GM12873 (cell line): ENCODE measurements around the gene NUTM2D.
"Not testable (repeated sequence)": the region's sequence is repeated elsewhere in the genome, so short reads cannot be mapped to it uniquely, and the experiment has no call there.

Experiments
- TF ChIP-seq, protein P1 (sequence below): IDR thresholded peaks from 2 replicates; pipeline ENCODE4 v1.5.1; 2012; ENCODE audit warnings: low read depth, mild to moderate bottlenecking, moderate library complexity, low read length, control low read depth; ENCODE audit not compliant: insufficient read depth; ENCODE audit errors: missing control alignments

NUTM2D gene, protein sequence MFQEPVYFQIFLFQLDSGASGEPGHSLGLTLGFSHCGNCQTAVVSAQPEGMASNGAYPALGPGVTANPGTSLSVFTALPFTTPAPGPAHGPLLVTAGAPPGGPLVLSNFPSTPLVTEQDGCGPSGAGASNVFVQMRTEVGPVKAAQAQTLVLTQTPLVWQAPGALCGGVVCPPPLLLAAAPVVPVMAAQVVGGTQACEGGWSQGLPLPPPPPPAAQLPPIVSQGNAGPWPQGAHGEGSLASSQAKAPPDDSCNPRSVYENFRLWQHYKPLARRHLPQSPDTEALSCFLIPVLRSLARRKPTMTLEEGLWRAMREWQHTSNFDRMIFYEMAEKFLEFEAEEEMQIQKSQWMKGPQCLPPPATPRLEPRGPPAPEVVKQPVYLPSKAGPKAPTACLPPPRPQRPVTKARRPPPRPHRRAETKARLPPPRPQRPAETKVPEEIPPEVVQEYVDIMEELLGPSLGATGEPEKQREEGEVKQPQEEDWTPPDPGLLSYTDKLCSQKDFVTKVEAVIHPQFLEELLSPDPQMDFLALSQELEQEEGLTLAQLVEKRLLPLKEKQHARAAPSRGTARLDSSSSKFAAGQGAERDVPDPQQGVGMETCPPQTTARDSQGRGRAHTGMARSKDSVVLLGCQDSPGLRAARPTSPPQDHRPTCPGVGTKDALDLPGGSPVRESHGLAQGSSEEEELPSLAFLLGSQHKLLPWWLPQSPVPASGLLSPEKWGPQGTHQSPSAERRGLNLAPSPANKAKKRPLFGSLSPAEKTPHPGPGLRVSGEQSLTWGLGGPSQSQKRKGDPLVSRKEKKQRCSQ

DNA sequence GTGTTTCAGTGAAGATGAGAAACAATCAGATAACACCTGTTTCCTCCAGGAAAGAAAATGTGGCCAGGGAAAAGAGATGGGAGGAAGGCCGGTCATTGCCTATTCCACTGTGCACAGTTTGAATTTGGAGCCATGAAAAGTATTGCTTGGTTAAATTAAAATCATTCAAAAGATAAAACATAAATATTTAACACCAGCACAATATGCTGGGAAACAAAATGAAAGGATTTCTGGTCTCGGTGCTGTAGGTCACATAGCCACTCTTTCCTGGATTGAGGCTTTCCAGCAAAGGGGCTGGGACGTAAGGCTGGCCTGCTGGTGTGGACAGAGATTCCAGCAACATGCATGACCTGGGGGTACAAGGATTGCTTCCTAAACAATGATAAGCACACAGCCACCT lies at the start of gene NUTM2D:
NUTM2D (plus strand) TSS at position 301 of the 400 bp plus-strand sequence. CDS start 522 bp downstream, outside the sequence.
- TF ChIP-seq, protein P1, sequence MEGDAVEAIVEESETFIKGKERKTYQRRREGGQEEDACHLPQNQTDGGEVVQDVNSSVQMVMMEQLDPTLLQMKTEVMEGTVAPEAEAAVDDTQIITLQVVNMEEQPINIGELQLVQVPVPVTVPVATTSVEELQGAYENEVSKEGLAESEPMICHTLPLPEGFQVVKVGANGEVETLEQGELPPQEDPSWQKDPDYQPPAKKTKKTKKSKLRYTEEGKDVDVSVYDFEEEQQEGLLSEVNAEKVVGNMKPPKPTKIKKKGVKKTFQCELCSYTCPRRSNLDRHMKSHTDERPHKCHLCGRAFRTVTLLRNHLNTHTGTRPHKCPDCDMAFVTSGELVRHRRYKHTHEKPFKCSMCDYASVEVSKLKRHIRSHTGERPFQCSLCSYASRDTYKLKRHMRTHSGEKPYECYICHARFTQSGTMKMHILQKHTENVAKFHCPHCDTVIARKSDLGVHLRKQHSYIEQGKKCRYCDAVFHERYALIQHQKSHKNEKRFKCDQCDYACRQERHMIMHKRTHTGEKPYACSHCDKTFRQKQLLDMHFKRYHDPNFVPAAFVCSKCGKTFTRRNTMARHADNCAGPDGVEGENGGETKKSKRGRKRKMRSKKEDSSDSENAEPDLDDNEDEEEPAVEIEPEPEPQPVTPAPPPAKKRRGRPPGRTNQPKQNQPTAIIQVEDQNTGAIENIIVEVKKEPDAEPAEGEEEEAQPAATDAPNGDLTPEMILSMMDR = not testable (repeated sequence)

DNA sequence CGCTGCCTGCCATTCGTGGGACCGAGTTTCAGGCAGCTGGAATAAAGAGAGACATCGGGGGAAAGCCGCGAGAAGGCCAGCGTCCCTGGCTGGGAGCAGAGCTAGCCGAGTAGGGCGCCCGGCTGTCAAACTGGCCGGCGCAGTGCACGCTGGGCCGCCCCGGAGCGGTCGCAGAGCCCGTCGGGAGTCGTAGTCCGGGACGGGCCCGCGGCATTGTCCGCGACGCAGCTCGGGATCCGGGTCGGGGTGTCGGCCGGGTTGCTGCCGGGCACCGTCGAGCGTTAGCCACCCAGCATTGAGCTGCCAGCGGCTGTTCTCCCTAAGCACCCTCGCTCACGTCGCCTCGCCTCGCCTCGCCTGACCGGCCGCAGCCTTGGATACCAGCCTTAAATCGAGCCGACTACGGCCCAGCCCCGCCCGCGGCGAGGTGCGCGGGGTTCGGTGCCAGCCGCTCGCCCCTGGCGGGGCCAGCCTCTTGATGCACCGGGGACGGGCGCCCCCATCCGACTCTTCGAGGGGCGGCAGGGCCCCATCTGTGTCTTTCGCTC lies 14.8 kb upstream of the NUTM2D start:
- TF ChIP-seq, protein P1 = peak; percentile 22
